Measurements from ENCODE around the gene TRPT1.

TRPT1 gene

GRCh38 chr11:64225608-64226506 is at the start of gene TRPT1, which contains the start of gene NUDT22:
TSS of gene TRPT1 (minus strand) at chr11:64226186. CDS start at chr11:64225860, 326 bp downstream.
TSS of gene NUDT22 (plus strand) at chr11:64226274. CDS start at chr11:64226653, 379 bp downstream.
- TF ChIP-seq CTCF (IDR thresholded peaks at IDR 0.05; ENCODE audit: borderline replicate concordance, insufficient read depth, low read depth, low read length), result peak; percentile 44; the same call in 1 of the 2 replicates
- H3K4me3 ChIP-seq (ENCODE audit: low read depth, low read length), result peak within 1 kb of the TSS; percentile 55

- H3K4me3 ChIP-seq (ENCODE audit: low read depth, low read length), result no peak overlapping the region
- no peak for TF ChIP-seq CTCF (IDR thresholded peaks at IDR 0.05; ENCODE audit: borderline replicate concordance, insufficient read depth, low read depth, low read length)
Observed at GRCh38 chr11:64275031-64275800, 49.2 kb upstream of the TRPT1 start.

GRCh38 chr11:64269540-64270220 is 43.7 kb upstream of the TRPT1 start:
- H3K4me3 ChIP-seq (ENCODE audit: low read depth, low read length), result peak overlapping the region; percentile 76
- TF ChIP-seq CTCF (IDR thresholded peaks at IDR 0.05; ENCODE audit: borderline replicate concordance, insufficient read depth, low read depth, low read length), result 0 out of 2 replicates have a peak, but pooled peaks have one; percentile 1

GRCh38 chr11:64268893-64269539 is 43.0 kb upstream of the TRPT1 start:
- H3K4me3 ChIP-seq (ENCODE audit: low read depth, low read length), result peak overlapping the region; percentile 76

GRCh38 chr11:64268025-64268892 is 42.3 kb upstream of the TRPT1 start:
- TF ChIP-seq CTCF (IDR thresholded peaks at IDR 0.05; ENCODE audit: borderline replicate concordance, insufficient read depth, low read depth, low read length), result no peak
- H3K4me3 ChIP-seq (ENCODE audit: low read depth, low read length), result peak overlapping the region; percentile 76

More at GRCh38 chr11:64268893-64269539, 43.0 kb upstream of the TRPT1 start:
- TF ChIP-seq CTCF (IDR thresholded peaks at IDR 0.05; ENCODE audit: borderline replicate concordance, insufficient read depth, low read depth, low read length), result no peak
